Activated CD4-positive, alpha-beta memory T cell treated with anti-CD3 and anti-CD28 coated beads for 36 hours (primary cell): ENCODE results near the gene GNL2. TPM values are rescaled to one million over a fixed set of nuclear protein-coding genes. Genes with fewer than 3 reads are reported as not detected.

ENCODE experiments used
- CTCF ChIA-PET: fragments of 350-600 bp; sonication (Branson Sonifier 250); formaldehyde crosslinking; loops from one replicate; lab custom pipeline; 2021; ENCODE audit warnings: antibody characterized with exemption, inconsistent platforms; lab: Charles Lee
- POLR2A ChIA-PET: fragments of 350-600 bp; sonication (Branson Sonifier 250); formaldehyde crosslinking; loops from one replicate; lab custom pipeline; 2021; ENCODE audit warnings: antibody characterized with exemption; lab: Charles Lee
- DNase-seq: peaks from one replicate; pipeline ENCODE4 v3.0.0-alpha.2; 2020
- H3K27ac Mint-ChIP-seq: one replicate; pipeline ENCODE4 v1.8.0; 2021; ENCODE audit warnings: mixed read lengths
- H3K27me3 Mint-ChIP-seq: one replicate; pipeline ENCODE4 v1.8.0; 2021; ENCODE audit warnings: mixed read lengths
- H3K36me3 Mint-ChIP-seq: one replicate; pipeline ENCODE4 v1.8.0; 2021; ENCODE audit warnings: mixed read lengths
- H3K4me1 Mint-ChIP-seq: one replicate; pipeline ENCODE4 v1.8.0; 2021; ENCODE audit warnings: low read depth, mixed read lengths
- H3K4me3 Mint-ChIP-seq: one replicate; pipeline ENCODE4 v1.8.0; 2021; ENCODE audit warnings: mild to moderate bottlenecking, mixed read lengths
- H3K9me3 Mint-ChIP-seq: one replicate; pipeline ENCODE4 v1.8.0; 2021; ENCODE audit warnings: mixed read lengths
- intact Hi-C: fragments of 100-400 bp; cut with micrococcal nuclease; formaldehyde crosslinking; loops from one replicate; pipeline ENCODE4 v1.15.1; 2023
- total RNA-seq, 2 experiments: library from RNA; stranded (reverse); gene quantifications; one replicate each; pipeline ENCODE4 v1.2.3, GENCODE V29; 2021

The GNL2 gene
- 10 to 100 TPM; 70.7 to 71.2 TPM for total RNA-seq

- Mint-ChIP-seq H3K27ac (peak within 1 kb of the TSS; percentile 98), H3K9me3 (no peaks in the 10 kb centered on the region), H3K4me1 (peaks cover 37% of the 10 kb centered on the region), H3K4me3 (peak within 1 kb of the TSS; percentile 100), H3K27me3 (no peaks in the 10 kb centered on the region), H3K36me3 (peaks cover 24% of the 10 kb centered on the region)
- ChIA-PET POLR2A (interaction anchor here (1.0 to 1.8 kb wide), 5 partner anchors 14 to 116 kb away, joined by 3 to 5 read pairs (median 4); partner anchors contain the start of genes CDCA8 and MEAF6), CTCF (interaction anchor here (0.7 to 1.4 kb wide), 4 partner anchors 81 to 95 kb away, joined by 3 to 7 read pairs (median 5); partner anchors contain the start of gene MEAF6)
- intact Hi-C loops: loop anchor here (2.0 to 5.0 kb wide), 3 partner anchors 87 to 118 kb away; partner anchors contain the start of gene CDCA8
- DNase-seq: peak; percentile 98
These were observed at the start of gene GNL2 for GRCh38 chr1:37595440-37596181. Gene GNL2 (minus strand): TSS chr1:37595937. CDS start chr1:37595822, 115 bp downstream.

- intact Hi-C loops: no loop called here
- ChIA-PET POLR2A (no interaction called here), CTCF (no interaction called here)
- Mint-ChIP-seq H3K4me3 (no peak overlapping the region), H3K27me3 (peaks cover 22% of the 10 kb centered on the region), H3K27ac (no peak overlapping the region), H3K4me1 (no peaks in the 10 kb centered on the region), H3K36me3 (no peaks in the 10 kb centered on the region), H3K9me3 (no peaks in the 10 kb centered on the region)
- no peak for DNase-seq
These were observed 45.3 kb upstream of the GNL2 start for GRCh38 chr1:37641059-37641458.

DNA sequence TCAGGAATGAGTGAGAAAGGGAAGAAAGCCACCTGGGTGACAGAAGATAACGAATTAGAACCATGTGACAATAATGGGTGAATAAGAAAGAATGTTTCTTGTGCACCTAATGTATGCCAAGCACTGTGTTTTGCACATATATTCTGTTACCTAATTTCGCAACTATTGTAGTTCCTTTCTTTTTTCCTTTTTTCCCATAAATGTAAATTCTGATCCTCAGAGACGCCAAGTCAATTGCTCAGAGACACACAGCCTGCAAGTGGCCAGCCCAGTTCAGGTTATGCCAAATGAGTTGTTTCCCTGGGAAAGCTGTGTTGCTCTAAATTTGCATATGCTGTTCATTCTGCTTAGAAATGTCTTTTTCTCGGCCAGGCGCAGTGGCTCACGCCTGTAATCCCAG lies 40.7 kb upstream of the GNL2 start:
- Mint-ChIP-seq H3K27me3 (peaks cover 53% of the 10 kb centered on the region), H3K4me3 (no peak overlapping the region), H3K4me1 (peaks cover 13% of the 10 kb centered on the region), H3K36me3 (no peaks in the 10 kb centered on the region), H3K27ac (no peak overlapping the region), H3K9me3 (no peaks in the 10 kb centered on the region)
- ChIA-PET CTCF (no interaction called here), POLR2A (no interaction called here)
- intact Hi-C loops: no loop called here
- no peak for DNase-seq

- CTCF ChIA-PET: interaction anchor here (0.8 kb wide), 1 partner anchor 1002 kb away, joined by 3 read pairs; no protein-coding TSS in a partner anchor
- Mint-ChIP-seq H3K9me3 (no peaks in the 10 kb centered on the region), H3K4me1 (peaks cover 13% of the 10 kb centered on the region)
These were observed 39.5 kb upstream of the GNL2 start for GRCh38 chr1:37634992-37635902.

GRCh38 chr1:37634244-37634991 lies 38.7 kb upstream of the GNL2 start, which contains the start of gene RSPO1:
Gene RSPO1 (minus strand): TSS chr1:37634892. CDS start chr1:37629661, 5,231 bp downstream.
- no peak for DNase-seq
- Mint-ChIP-seq H3K36me3 (no peaks in the 10 kb centered on the region), H3K4me3 (no peak within 1 kb of the TSS), H3K27ac (no peak within 1 kb of the TSS), H3K27me3 (peaks cover 70% of the 10 kb centered on the region), H3K4me1 (peaks cover 13% of the 10 kb centered on the region), H3K9me3 (no peaks in the 10 kb centered on the region)
- intact Hi-C loops: no loop called here
- ChIA-PET POLR2A (no interaction called here), CTCF (no interaction called here)

More at GRCh38 chr1:37634992-37635902, 39.5 kb upstream of the GNL2 start:
- Mint-ChIP-seq H3K27me3 (peaks cover 61% of the 10 kb centered on the region), H3K4me3 (no peak overlapping the region), H3K36me3 (no peaks in the 10 kb centered on the region), H3K27ac (no peak overlapping the region)
- intact Hi-C loops: no loop called here
- POLR2A ChIA-PET: no interaction called here
- no peak for DNase-seq

DNA sequence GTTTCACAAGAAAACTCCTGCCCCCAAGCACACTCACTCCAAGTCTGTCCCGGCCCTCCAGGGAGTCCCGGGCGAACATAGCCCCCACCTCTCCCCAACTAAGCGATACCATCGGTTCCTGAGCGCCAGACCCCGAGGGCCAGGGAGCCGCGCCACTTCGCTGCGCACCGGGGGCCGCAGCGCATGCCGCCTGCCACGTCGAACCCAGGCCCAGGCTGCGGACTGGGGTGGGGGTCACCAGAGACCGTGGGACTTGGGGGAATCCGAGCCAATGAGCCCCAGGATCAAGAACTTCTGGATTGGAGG lies 38.2 kb upstream of the GNL2 start:
- Mint-ChIP-seq H3K4me1 (peaks cover 13% of the 10 kb centered on the region), H3K27ac (no peak overlapping the region), H3K9me3 (no peaks in the 10 kb centered on the region), H3K36me3 (no peaks in the 10 kb centered on the region), H3K4me3 (no peak overlapping the region), H3K27me3 (peaks cover 70% of the 10 kb centered on the region)
- intact Hi-C loops: no loop called here
- POLR2A ChIA-PET: no interaction called here
- no peak for DNase-seq
- CTCF ChIA-PET: no interaction called here

GRCh38 chr1:37633040-37633937 lies 37.6 kb upstream of the GNL2 start:
- peaks cover 13% of the 10 kb centered on the region for H3K4me1 Mint-ChIP-seq
- no peaks in the 10 kb centered on the region for H3K9me3 Mint-ChIP-seq
- ChIA-PET CTCF (no interaction called here), POLR2A (no interaction called here)
- H3K4me3 Mint-ChIP-seq: no peak overlapping the region
- intact Hi-C loops: no loop called here
- H3K27ac Mint-ChIP-seq: no peak overlapping the region
- H3K36me3 Mint-ChIP-seq: no peaks in the 10 kb centered on the region
- H3K27me3 Mint-ChIP-seq: peaks cover 74% of the 10 kb centered on the region
- DNase-seq: no peak

DNA sequence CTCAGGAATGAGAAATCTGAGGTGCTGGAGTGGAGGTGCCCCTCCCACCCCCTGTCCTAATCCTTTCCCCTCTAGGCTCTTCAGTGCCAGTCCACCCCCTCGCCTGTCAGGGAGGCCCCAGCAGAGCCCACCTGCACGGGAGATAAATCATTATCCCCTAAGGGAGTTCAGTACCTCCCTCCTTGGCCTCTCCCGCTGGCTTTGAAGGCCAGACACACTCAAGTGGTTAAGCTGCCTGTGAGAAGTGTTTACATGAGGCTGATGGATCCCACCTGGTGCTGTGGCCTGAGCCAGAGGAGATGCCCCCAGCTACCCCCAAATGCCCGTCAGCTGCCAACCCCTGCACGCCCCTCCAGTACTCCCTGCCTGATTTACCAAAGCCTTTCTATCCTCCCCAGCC lies 35.3 kb upstream of the GNL2 start:
- H3K27me3 Mint-ChIP-seq: peaks cover 70% of the 10 kb centered on the region
- ChIA-PET CTCF (interaction anchor here (1.9 kb wide), 1 partner anchor 28 kb away, joined by 8 read pairs; no protein-coding TSS in a partner anchor), POLR2A (no interaction called here)
- H3K27ac Mint-ChIP-seq: no peak overlapping the region
- intact Hi-C loops: no loop called here
- H3K9me3 Mint-ChIP-seq: no peaks in the 10 kb centered on the region
- no peak for DNase-seq
- no peaks in the 10 kb centered on the region for H3K36me3 Mint-ChIP-seq
- no peak overlapping the region for H3K4me3 Mint-ChIP-seq
- H3K4me1 Mint-ChIP-seq: peaks cover 13% of the 10 kb centered on the region

DNA sequence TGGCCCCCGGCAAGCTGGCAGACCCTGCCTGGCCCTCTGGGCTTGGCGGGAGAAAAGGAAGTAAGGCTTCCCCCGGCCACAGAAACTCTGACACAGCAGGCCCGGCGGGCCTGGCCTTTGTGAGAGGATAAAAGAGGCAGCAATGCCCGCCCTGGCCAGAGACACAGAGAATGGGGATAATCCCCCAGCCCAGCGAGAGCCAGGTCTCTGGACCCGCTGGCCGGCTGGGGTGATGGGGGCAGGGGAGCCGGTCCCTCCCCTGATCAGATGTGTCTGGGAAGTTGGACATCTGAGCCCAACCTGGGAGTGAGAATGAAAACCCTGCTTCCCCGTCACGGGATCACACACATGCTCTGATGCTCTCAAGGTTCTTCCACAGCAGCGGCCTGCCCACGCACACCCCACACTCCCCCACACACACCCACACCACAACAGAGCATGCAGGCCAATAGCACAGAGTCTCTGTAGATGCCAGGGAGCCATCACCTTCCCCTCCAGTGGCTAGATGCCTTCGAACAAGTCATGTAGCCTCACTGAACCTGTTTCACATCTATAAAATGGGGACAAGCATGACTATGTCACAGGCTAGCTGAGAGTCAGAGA lies 34.8 kb upstream of the GNL2 start:
- Mint-ChIP-seq H3K4me3 (no peak overlapping the region), H3K4me1 (peaks cover 13% of the 10 kb centered on the region), H3K9me3 (no peaks in the 10 kb centered on the region), H3K27me3 (peaks cover 66% of the 10 kb centered on the region), H3K27ac (no peak overlapping the region), H3K36me3 (no peaks in the 10 kb centered on the region)
- ChIA-PET POLR2A (no interaction called here), CTCF (interaction anchor here (1.9 kb wide), 1 partner anchor 27 kb away, joined by 8 read pairs; no protein-coding TSS in a partner anchor)
- DNase-seq: no peak
- intact Hi-C loops: no loop called here

- no peaks in the 10 kb centered on the region for H3K9me3 Mint-ChIP-seq
- H3K36me3 Mint-ChIP-seq: no peaks in the 10 kb centered on the region
- peaks cover 64% of the 10 kb centered on the region for H3K27me3 Mint-ChIP-seq
- ChIA-PET CTCF (interaction anchor here (0.7 kb wide), 1 partner anchor 27 kb away, joined by 3 read pairs; no protein-coding TSS in a partner anchor), POLR2A (no interaction called here)
- intact Hi-C loops: no loop called here
- no peak overlapping the region for H3K27ac Mint-ChIP-seq
- peaks cover 8% of the 10 kb centered on the region for H3K4me1 Mint-ChIP-seq
- DNase-seq: no peak
- H3K4me3 Mint-ChIP-seq: no peak overlapping the region
These were observed 34.1 kb upstream of the GNL2 start for GRCh38 chr1:37629726-37630425.
